Uterus (tissue), 2 donors: ENCODE data around the gene NGLY1.

Experiments
- CTCF ChIP-seq, 4 experiments: fragments of 200-600 bp in 2 of 4; fragments of 450-650 bp in 2 of 4; sonication (generic) in 2 of 4; IDR thresholded peaks; one replicate each; pipeline ENCODE4 v1.5.1; 2016 to 2019; ENCODE audit warnings: antibody characterized with exemption in 4 of 4, mild to moderate bottlenecking in 2 of 4, moderate library complexity in 1 of 4
- POLR2A ChIP-seq, 2 donors: fragments of 450-650 bp; IDR thresholded peaks; one replicate each; pipeline ENCODE4 v1.6.1; 2016; ENCODE audit warnings: antibody characterized with exemption in 2 of 2, mild to moderate bottlenecking in 1 of 2, moderate library complexity in 1 of 2

GRCh38 chr3:25678581-25678980 lies 104.7 kb downstream of the NGLY1 start:
- TF ChIP-seq CTCF (IDR thresholded peaks at IDR 0.05) = no peak
- no peak for TF ChIP-seq POLR2A (IDR thresholded peaks at IDR 0.05)
